BE2C (cell line): ENCODE measurements around the gene ULBP2.
"Not testable (repeated sequence)": the region's sequence is repeated elsewhere in the genome, so short reads cannot be mapped to it uniquely, and the experiment has no call there.

Experiments
- DNase-seq: peaks from one replicate; pipeline ENCODE4 v3.0.0-alpha.2; 2020
- H3K27me3 ChIP-seq: fragments of 250-450 bp; sonication (Bioruptor Pico); 2 replicates; pipeline ENCODE4 v1.5.1; 2020; ENCODE audit warnings: mild to moderate bottlenecking
- H3K36me3 ChIP-seq: fragments of 250-450 bp; sonication (Bioruptor Pico); 2 replicates; pipeline ENCODE4 v1.5.1; 2020; ENCODE audit warnings: mild to moderate bottlenecking
- H3K4me1 ChIP-seq: fragments of 250-450 bp; sonication (Bioruptor Pico); 2 replicates; pipeline ENCODE4 v1.5.1; 2020
- H3K4me3 ChIP-seq: 2 replicates; pipeline ENCODE4 v1.5.1; 2011; ENCODE audit warnings: low read depth, low read length
- H3K9me3 ChIP-seq: fragments of 250-450 bp; sonication (Bioruptor Pico); 2 replicates; pipeline ENCODE4 v1.5.1; 2020
- CTCF ChIP-seq: IDR thresholded peaks from 2 replicates; pipeline ENCODE4 v1.5.1; 2012; ENCODE audit warnings: mild to moderate bottlenecking, low read depth, low read length

Gene ULBP2

DNA sequence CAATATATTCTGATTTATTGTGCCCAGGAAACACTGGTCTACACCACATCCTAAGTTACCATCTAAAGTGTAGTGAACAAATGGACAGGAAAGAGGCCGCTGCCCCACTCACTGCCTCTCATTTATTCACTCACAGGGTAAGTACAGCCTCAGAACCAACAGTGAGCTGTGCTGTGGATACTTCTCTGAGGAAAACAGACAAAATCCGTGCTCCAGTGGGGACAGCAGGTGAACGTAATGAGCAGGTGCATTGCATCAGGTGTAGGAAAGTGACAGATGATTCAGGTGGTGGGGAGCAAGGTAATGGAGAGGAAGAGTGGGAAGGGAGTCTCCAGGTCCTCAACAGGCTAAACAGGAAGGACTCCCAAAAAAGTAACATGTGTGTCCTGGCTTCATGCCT, 8.4 kb upstream of the ULBP2 start:
- DNase-seq = no peak
- H3K36me3 ChIP-seq = no peaks in the 10 kb centered on the region
- no peak overlapping the region for H3K4me3 ChIP-seq
- H3K4me1 ChIP-seq = no peaks in the 10 kb centered on the region
- H3K27me3 ChIP-seq = peaks cover 78% of the 10 kb centered on the region
- H3K9me3 ChIP-seq = no peaks in the 10 kb centered on the region
- no peak for TF ChIP-seq CTCF

- peak; percentile 49 for DNase-seq
Observed at GRCh38 chr6:149934249-149935156, 7.3 kb upstream of the ULBP2 start.

DNA sequence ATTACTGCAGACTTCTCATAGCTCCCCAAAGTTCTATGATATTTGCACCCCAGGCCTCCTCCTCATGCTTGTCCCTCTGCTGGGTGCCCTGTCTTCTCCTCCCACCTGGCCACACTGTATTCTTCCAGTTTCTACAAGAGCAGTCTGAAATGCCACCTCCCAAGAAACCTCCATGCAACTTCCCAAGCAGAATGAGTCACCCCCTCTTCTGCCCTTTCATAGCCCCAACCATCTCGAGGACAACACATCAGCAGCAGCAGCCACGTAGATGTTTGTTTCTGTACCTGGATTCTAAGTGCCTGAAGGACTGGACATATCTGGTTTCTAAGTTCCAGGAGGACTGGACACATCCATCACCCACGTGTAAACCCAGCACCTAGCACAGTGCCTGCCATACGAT, 6.6 kb upstream of the ULBP2 start:
- no peak overlapping the region for H3K4me3 ChIP-seq
- no peak for DNase-seq
- peaks cover 79% of the 10 kb centered on the region for H3K27me3 ChIP-seq
- no peaks in the 10 kb centered on the region for H3K36me3 ChIP-seq
- H3K4me1 ChIP-seq = no peaks in the 10 kb centered on the region
- no peaks in the 10 kb centered on the region for H3K9me3 ChIP-seq
- TF ChIP-seq CTCF = no peak

More at GRCh38 chr6:149934249-149935156, 7.3 kb upstream of the ULBP2 start:
- TF ChIP-seq CTCF = peak; percentile 71
- Histone ChIP-seq H3K36me3 (no peaks in the 10 kb centered on the region), H3K4me3 (no peak overlapping the region), H3K9me3 (no peaks in the 10 kb centered on the region), H3K4me1 (no peaks in the 10 kb centered on the region), H3K27me3 (peaks cover 79% of the 10 kb centered on the region)

DNA sequence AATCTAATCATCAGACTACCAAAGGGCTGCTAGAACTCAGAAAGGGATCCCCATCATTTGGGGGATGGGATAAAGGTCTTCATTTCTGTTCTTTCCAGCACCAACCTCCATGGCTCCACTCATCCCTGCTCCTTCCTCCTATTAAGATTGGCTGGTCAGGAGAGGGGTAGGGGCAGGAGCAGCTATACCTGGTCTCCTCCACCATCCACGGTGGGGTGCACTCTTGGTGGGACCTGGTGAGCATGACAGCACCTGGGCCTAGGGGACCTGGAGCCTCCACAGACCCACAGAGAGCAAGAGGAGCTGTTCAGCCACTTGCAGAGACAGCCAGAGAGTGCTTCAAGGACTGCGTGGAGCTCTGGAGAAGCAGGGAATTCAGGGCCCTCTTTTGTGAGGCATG, 6.1 kb upstream of the ULBP2 start:
- Histone ChIP-seq H3K4me3 (no peak overlapping the region), H3K36me3 (no peaks in the 10 kb centered on the region), H3K27me3 (peaks cover 79% of the 10 kb centered on the region), H3K9me3 (no peaks in the 10 kb centered on the region), H3K4me1 (no peaks in the 10 kb centered on the region)
- DNase-seq = no peak
- no peak for TF ChIP-seq CTCF

DNA sequence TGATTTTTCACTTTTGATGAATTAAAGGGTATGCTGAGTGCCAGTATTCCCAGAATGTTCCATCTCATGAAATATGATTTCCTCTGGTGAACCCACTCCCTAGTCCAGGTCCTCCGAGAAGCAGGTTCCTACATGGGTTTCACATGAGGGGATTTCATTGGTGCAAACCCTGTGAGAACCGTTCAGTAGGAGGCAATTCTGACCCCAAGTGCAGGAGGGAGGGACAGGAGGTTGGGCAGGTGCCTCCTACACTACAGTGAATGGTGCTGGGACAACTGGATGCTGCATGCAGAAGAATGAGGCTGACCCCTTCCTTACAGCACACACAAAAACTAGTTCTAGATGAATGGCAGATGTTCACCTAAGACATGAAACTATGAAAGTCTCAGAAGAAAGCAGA, 5.1 kb upstream of the ULBP2 start:
- TF ChIP-seq CTCF = no peak
- no peak overlapping the region for H3K4me3 ChIP-seq
- H3K9me3 ChIP-seq = no peaks in the 10 kb centered on the region
- H3K36me3 ChIP-seq = no peaks in the 10 kb centered on the region
- no peaks in the 10 kb centered on the region for H3K4me1 ChIP-seq
- peaks cover 73% of the 10 kb centered on the region for H3K27me3 ChIP-seq
- no peak for DNase-seq

DNA sequence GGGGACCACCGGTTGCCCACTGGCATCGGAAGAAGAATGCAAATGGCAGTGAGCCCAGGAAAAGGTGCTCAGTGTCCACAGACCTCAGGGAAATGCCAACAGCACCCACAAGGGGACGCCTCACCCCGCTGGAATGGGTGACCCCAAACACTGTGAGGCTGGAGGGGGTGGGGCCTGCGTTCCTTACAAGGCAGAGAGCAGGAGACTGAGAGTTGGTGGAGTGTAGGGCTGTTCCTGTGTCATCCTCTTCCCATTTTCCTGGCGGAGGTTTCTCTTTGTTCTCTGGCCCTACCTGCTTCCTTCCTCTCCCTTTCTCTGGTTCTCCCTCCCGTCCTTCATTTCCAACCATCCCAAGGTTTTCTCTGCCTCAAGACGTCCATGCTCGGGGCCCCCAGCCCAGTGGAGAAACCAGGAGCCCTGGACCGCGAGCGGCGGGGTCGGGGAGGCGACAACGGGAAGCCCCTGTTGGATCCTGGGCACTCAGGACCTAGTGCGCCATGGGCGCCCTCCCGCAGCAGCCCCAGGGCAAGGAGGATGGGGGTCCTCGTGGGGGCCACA, 3.7 kb upstream of the ULBP2 start:
- H3K27me3 ChIP-seq = peaks cover 67% of the 10 kb centered on the region

More for the DNA sequence above, 3.7 kb upstream of the ULBP2 start:
- peak overlapping the region; percentile 36 for H3K4me3 ChIP-seq
- not testable (repeated sequence) for DNase-seq, H3K4me1 ChIP-seq, H3K9me3 ChIP-seq, H3K36me3 ChIP-seq
